ENCODE measurements around the gene ZNF223. TPM values are rescaled to one million over a fixed set of nuclear protein-coding genes. Genes with fewer than 3 reads are reported as not detected.
A peak's percentile ranks its signal among the peaks of the same experiment; 100 is the strongest.

ZNF223 gene
- 1.4 TPM for total RNA-seq
- polyA plus RNA-seq = 1 to 10 TPM in 2 of 4 donors, under 1 TPM in 2; 0.68 to 3.1 (median 1.8) TPM

DNA sequence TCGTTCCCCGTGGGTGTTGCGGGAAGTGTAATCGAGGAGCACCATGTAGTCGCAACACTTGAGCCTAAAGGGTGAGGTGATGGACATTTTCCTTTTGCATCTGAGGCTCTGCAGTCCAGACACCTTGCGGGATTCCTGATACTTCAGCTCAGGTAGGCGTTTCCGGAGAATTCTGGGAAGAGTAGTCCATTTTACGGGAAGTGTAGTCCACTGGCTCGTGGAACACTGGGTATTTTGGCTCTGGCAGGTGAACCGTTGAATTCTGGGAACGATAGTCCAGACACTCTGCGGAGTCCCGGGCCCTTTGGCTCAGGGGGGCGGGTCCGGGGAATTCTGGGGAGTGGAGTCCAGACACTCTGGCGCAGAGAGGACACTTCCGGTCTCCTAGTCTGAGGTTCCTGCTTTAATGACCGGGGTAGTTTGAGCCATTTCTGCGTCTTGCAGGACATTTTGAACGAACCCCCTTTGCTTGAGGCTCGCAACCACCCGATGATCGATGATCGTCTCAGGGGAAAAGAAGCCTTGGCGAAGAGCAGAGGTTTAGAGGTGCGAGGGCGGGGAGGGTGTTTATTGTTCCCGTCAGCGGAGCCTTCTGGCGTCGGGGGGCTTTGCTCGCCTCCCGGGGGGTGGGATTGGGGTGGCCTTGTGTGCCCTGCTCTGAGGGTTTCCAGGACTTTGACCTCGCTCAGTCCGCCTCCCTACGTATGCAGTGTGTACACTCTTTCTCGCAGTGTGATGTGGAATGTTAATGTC, at the start of gene ZNF223:
TSS of gene ZNF223 (plus strand) at position 387 of the 753 bp plus-strand sequence. CDS start 3,141 bp downstream, outside the sequence.
- Mint-ChIP-seq H3K27me3 (peaks cover 14% of the 10 kb centered on the region), H3K9me3 (peaks cover 0 to 24% (median 11%) of the 10 kb centered on the region in 7 donors), H3K4me3 (peak within 1 kb of the TSS; percentile 75 to 96 (median 95)), H3K4me1 (peaks cover 4 to 37% (median 13%) of the 10 kb centered on the region in 4 donors), H3K27ac (peak within 1 kb of the TSS; percentile 74 to 91 (median 85)), H3K36me3 (peaks cover 29% of the 10 kb centered on the region)
- Histone ChIP-seq H3K9me3 (ENCODE audit: control insufficient read depth in 2 of 2, low read length in 2 of 2) (peaks cover 13 to 14% of the 10 kb centered on the region in 2 experiments), H3K4me3 (ENCODE audit: low read depth, low read length) (peak within 1 kb of the TSS; percentile 90), H3K27ac (ENCODE audit: insufficient read depth, low read length, poor library complexity, severe bottlenecking) (no peak within 1 kb of the TSS), H3K4me1 (ENCODE audit: control insufficient read depth, insufficient read depth, low read length, poor library complexity, severe bottlenecking) (peaks cover 15% of the 10 kb centered on the region), H3K36me3 (ENCODE audit: control insufficient read depth, insufficient read depth, low read length) (peaks cover 9% of the 10 kb centered on the region), H3K27me3 (ENCODE audit: control insufficient read depth, insufficient read depth, low read length) (no peaks in the 10 kb centered on the region)
- ATAC-seq (ENCODE audit: low read depth in 2 of 2) (peak; percentile 84 to 85), DNase-seq (peak; percentile 25 to 66 (median 34))

DNA sequence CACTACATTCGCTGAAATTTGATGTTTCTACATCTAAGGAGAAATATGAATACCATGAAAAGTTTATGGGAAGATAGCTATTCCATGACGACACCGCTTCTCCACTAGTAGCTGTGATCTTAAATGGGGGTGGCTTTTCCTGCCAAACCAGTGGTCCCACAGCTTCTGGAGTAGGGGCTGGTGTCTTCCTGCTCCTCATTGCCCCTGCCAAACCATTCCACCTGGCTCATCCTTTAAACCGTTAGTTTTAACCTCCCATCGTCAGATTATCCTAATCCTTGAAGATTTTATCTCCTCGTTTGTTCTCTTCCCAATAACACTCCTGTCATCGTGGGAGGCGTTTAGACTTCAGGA, 49.6 kb upstream of the ZNF223 start:
- Histone ChIP-seq H3K27ac (ENCODE audit: insufficient read depth, low read length, poor library complexity, severe bottlenecking) (peak overlapping the region; percentile 56), H3K27me3 (ENCODE audit: control insufficient read depth, insufficient read depth, low read length) (no peaks in the 10 kb centered on the region), H3K9me3 (ENCODE audit: control insufficient read depth in 2 of 2, low read length in 2 of 2) (peaks cover 36 to 37% of the 10 kb centered on the region in 2 experiments), H3K36me3 (ENCODE audit: control insufficient read depth, insufficient read depth, low read length) (peaks cover 18% of the 10 kb centered on the region), H3K4me3 (ENCODE audit: low read depth, low read length) (peak overlapping the region; percentile 93), H3K4me1 (ENCODE audit: control insufficient read depth, insufficient read depth, low read length, poor library complexity, severe bottlenecking) (peaks cover 18% of the 10 kb centered on the region)
- DNase-seq = no peak
- ATAC-seq (ENCODE audit: low read depth in 2 of 2) = no peak
- peaks cover under 1 to 37% (median 21%) of the 10 kb centered on the region in 7 donors for H3K9me3 Mint-ChIP-seq
- H3K27me3 Mint-ChIP-seq = no peaks in the 10 kb centered on the region
- H3K4me1 Mint-ChIP-seq = peaks cover 12 to 28% (median 22%) of the 10 kb centered on the region in 4 donors
- H3K4me3 Mint-ChIP-seq = peak overlapping the region; percentile 95 to 100 (median 99)
- H3K27ac Mint-ChIP-seq = peak overlapping the region in 2 of 3 donors; percentile 95 to 97
- peaks cover 29% of the 10 kb centered on the region for H3K36me3 Mint-ChIP-seq

DNA sequence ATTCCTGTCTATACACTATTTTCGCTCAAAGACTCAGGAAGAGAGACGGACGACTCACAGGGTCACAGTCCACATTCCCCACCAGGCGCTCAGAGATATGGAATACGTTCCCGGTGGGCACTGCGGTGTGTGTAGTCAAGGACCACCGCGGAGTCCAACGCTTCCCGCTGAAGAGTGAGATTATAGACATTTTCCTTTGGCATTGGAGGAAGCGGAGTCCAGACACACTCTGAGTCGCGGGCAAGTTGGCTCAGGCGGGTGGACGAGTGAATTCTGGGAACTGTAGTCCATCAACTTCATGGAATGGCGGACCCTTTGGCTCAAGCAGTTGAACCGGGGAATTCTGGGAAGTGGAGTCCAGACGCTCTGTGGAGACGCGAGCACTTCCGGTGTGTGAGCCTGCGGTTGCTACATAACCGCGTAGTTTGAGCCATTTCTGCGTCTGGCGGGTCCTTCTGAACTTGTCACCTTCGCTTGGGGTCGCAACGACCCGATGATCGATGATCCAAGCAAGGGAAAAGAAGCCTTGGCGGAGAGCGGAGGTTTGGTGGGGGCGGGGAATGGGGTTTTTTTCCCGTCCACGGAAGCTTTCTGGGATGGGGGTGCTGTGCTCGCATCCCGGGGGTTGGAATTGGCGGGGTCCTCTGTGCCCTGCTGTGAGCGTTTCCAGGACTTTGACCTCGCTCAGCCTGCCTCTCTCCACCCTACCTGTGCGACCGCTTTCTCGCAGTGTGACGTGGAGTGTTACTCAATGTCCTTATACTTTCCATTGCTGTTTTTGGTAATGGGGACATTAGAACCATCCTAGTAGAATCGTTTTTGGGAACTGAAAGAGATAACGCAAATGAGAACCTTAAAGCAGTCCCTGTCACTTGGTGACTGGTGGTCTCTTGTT, 49.0 kb upstream of the ZNF223 start, which contains the start of gene ZNF230:
TSS of gene ZNF230 (plus strand) at position 392 of the 895 bp plus-strand sequence. CDS start 4,122 bp downstream, outside the sequence.
- DNase-seq = peak; percentile 76 to 96 (median 81)
- Histone ChIP-seq H3K4me3 (ENCODE audit: low read depth, low read length) (peak within 1 kb of the TSS; percentile 93), H3K4me1 (ENCODE audit: control insufficient read depth, insufficient read depth, low read length, poor library complexity, severe bottlenecking) (peaks cover 18% of the 10 kb centered on the region), H3K27ac (ENCODE audit: insufficient read depth, low read length, poor library complexity, severe bottlenecking) (peak within 1 kb of the TSS; percentile 56), H3K9me3 (ENCODE audit: control insufficient read depth in 2 of 2, low read length in 2 of 2) (peaks cover 36 to 38% of the 10 kb centered on the region in 2 experiments), H3K27me3 (ENCODE audit: control insufficient read depth, insufficient read depth, low read length) (no peaks in the 10 kb centered on the region), H3K36me3 (ENCODE audit: control insufficient read depth, insufficient read depth, low read length) (peaks cover 19% of the 10 kb centered on the region)
- Mint-ChIP-seq H3K4me1 (peaks cover 12 to 28% (median 24%) of the 10 kb centered on the region in 4 donors), H3K4me3 (peak within 1 kb of the TSS; percentile 95 to 100 (median 99)), H3K27me3 (no peaks in the 10 kb centered on the region), H3K36me3 (peaks cover 31% of the 10 kb centered on the region), H3K27ac (peak within 1 kb of the TSS; percentile 95 to 99 (median 97)), H3K9me3 (peaks cover 2 to 38% (median 23%) of the 10 kb centered on the region in 7 donors)
- peak; percentile 98 to 99 for ATAC-seq (ENCODE audit: low read depth in 2 of 2)

DNA sequence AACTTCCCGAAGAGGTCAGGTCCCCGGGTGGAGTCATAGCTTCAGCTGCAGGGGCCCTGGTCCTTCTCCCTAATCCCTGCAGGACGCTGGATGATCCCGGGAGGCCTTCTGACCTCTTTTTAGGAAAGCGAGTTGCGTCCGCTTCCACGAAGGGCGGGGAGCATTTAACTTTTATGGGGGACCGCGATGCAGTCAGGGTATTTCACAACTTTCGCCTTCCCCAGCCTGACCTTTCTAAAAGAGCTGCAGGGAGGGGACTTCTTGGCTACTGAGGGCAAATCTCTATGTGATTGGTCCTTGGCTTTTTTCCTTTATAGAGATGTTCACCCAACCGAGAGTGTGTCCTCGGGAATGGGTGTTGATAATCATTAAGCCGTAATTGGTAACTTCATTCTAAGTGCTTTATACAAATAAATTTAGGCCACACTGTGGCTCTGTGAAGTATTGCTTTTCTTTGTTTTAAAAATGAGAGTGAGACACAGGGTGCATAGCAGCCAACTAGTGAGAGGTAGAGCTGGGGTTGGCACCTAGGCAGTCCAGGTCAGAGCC, 48.3 kb upstream of the ZNF223 start:
- H3K27ac ChIP-seq (ENCODE audit: insufficient read depth, low read length, poor library complexity, severe bottlenecking) = peak overlapping the region; percentile 7
- DNase-seq = peak in 1 of 3 donors; percentile 47
- Mint-ChIP-seq H3K4me3 (peak overlapping the region; percentile 95 to 100 (median 99)), H3K4me1 (peaks cover 12 to 28% (median 24%) of the 10 kb centered on the region in 4 donors), H3K9me3 (peaks cover 2 to 38% (median 27%) of the 10 kb centered on the region in 7 donors), H3K27me3 (no peaks in the 10 kb centered on the region), H3K27ac (peak overlapping the region in 2 of 3 donors; percentile 95 to 97), H3K36me3 (peaks cover 33% of the 10 kb centered on the region)
- H3K4me1 ChIP-seq (ENCODE audit: control insufficient read depth, insufficient read depth, low read length, poor library complexity, severe bottlenecking) = peaks cover 18% of the 10 kb centered on the region
- H3K27me3 ChIP-seq (ENCODE audit: control insufficient read depth, insufficient read depth, low read length) = no peaks in the 10 kb centered on the region
- H3K4me3 ChIP-seq (ENCODE audit: low read depth, low read length) = peak overlapping the region; percentile 93
- H3K36me3 ChIP-seq (ENCODE audit: control insufficient read depth, insufficient read depth, low read length) = peaks cover 27% of the 10 kb centered on the region
- peaks cover 37 to 40% of the 10 kb centered on the region in 2 experiments for H3K9me3 ChIP-seq (ENCODE audit: control insufficient read depth in 2 of 2, low read length in 2 of 2)
- ATAC-seq (ENCODE audit: low read depth in 2 of 2) = no peak

DNA sequence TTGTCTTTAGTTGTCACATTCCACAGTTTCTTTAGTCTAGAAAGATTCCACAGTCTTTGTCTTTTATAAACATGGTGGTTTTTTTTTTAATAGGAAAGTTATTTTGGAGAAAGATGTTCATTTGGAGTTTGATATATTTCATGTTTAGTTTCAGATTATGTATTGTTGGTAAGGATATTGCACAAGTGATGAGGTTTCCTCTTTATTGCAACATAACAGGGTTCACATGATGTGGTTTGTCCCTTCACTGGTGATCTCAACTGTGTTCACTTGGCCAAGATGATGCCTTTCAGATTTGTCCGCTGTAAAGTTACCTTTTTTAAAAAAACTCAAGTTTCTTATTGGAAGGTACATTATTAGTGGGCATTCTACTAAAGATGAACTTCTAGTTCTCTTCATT, 45.9 kb upstream of the ZNF223 start:
- no peak overlapping the region for H3K4me3 ChIP-seq (ENCODE audit: low read depth, low read length)
- DNase-seq (no peak), ATAC-seq (ENCODE audit: low read depth in 2 of 2) (no peak)
- Mint-ChIP-seq H3K27me3 (no peaks in the 10 kb centered on the region), H3K4me1 (peaks cover 12 to 28% (median 24%) of the 10 kb centered on the region in 4 donors), H3K9me3 (peaks cover 4 to 52% (median 34%) of the 10 kb centered on the region in 7 donors), H3K36me3 (peaks cover 53% of the 10 kb centered on the region), H3K27ac (no peak overlapping the region), H3K4me3 (peak overlapping the region in 1 of 4 donors; percentile 52)
- peaks cover 18% of the 10 kb centered on the region for H3K4me1 ChIP-seq (ENCODE audit: control insufficient read depth, insufficient read depth, low read length, poor library complexity, severe bottlenecking)
- H3K36me3 ChIP-seq (ENCODE audit: control insufficient read depth, insufficient read depth, low read length) = peaks cover 51% of the 10 kb centered on the region
- H3K9me3 ChIP-seq (ENCODE audit: control insufficient read depth in 2 of 2, low read length in 2 of 2) = peaks cover 53 to 56% of the 10 kb centered on the region in 2 experiments
- H3K27ac ChIP-seq (ENCODE audit: insufficient read depth, low read length, poor library complexity, severe bottlenecking) = no peak overlapping the region
- no peaks in the 10 kb centered on the region for H3K27me3 ChIP-seq (ENCODE audit: control insufficient read depth, insufficient read depth, low read length)

DNA sequence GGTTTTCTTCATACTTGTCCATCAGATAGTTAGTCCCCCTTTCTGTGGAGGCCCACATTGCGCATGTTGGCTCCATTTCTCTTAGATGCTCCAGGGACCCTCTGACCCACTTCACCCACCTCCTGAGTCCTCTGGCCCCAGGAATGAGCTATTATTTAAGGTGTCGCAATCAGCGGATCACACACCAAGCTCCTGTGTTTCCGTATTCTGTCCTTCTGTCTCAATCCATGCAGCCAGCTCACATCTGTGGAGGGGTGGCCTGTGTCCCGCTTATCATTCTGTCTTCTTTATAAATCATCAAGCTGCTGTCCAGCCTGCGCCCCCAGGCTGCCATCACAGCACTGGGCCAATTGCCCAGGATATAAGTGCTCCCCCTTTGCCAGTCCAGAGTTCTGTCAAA, 44.4 kb upstream of the ZNF223 start:
- DNase-seq = no peak
- no peak overlapping the region for H3K4me3 ChIP-seq (ENCODE audit: low read depth, low read length)
- peaks cover 68 to 71% of the 10 kb centered on the region in 2 experiments for H3K9me3 ChIP-seq (ENCODE audit: control insufficient read depth in 2 of 2, low read length in 2 of 2)
- Mint-ChIP-seq H3K4me1 (peaks cover 5 to 21% (median 18%) of the 10 kb centered on the region in 4 donors), H3K27me3 (no peaks in the 10 kb centered on the region), H3K9me3 (peaks cover 4 to 65% (median 43%) of the 10 kb centered on the region in 7 donors), H3K36me3 (peaks cover 64% of the 10 kb centered on the region), H3K27ac (no peak overlapping the region), H3K4me3 (peak overlapping the region in 1 of 4 donors; percentile 33)
- peaks cover 57% of the 10 kb centered on the region for H3K36me3 ChIP-seq (ENCODE audit: control insufficient read depth, insufficient read depth, low read length)
- peaks cover 13% of the 10 kb centered on the region for H3K4me1 ChIP-seq (ENCODE audit: control insufficient read depth, insufficient read depth, low read length, poor library complexity, severe bottlenecking)
- H3K27ac ChIP-seq (ENCODE audit: insufficient read depth, low read length, poor library complexity, severe bottlenecking) = no peak overlapping the region
- no peaks in the 10 kb centered on the region for H3K27me3 ChIP-seq (ENCODE audit: control insufficient read depth, insufficient read depth, low read length)
- no peak for ATAC-seq (ENCODE audit: low read depth in 2 of 2)

DNA sequence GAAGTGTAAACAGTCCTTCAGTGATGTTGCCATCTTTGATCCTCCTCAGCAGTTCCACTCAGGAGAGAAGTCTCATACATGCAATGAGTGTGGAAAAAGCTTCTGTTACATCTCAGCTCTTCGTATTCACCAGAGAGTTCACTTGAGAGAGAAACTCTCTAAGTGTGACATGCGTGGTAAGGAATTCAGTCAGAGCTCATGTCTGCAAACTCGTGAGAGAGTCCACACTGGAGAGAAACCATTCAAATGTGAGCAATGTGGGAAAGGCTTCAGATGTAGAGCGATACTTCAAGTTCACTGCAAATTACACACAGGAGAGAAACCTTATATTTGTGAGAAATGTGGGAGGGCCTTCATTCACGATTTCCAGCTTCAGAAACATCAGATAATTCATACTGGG, 41.4 kb upstream of the ZNF223 start:
- peaks cover 55% of the 10 kb centered on the region for H3K36me3 ChIP-seq (ENCODE audit: control insufficient read depth, insufficient read depth, low read length)
- no peak overlapping the region for H3K27ac Mint-ChIP-seq
- no peak overlapping the region for H3K27ac ChIP-seq (ENCODE audit: insufficient read depth, low read length, poor library complexity, severe bottlenecking)
- peak overlapping the region; percentile 2 for H3K4me3 ChIP-seq (ENCODE audit: low read depth, low read length)
- DNase-seq (no peak), ATAC-seq (ENCODE audit: low read depth in 2 of 2) (no peak)
- H3K4me3 Mint-ChIP-seq = no peak overlapping the region
- no peaks in the 10 kb centered on the region for H3K27me3 ChIP-seq (ENCODE audit: control insufficient read depth, insufficient read depth, low read length)
- H3K36me3 Mint-ChIP-seq = peaks cover 64% of the 10 kb centered on the region
- peaks cover 83 to 95% of the 10 kb centered on the region in 2 experiments for H3K9me3 ChIP-seq (ENCODE audit: control insufficient read depth in 2 of 2, low read length in 2 of 2)
- peaks cover 0 to 10% (median 6%) of the 10 kb centered on the region in 4 donors for H3K4me1 Mint-ChIP-seq
- peaks cover 4 to 90% (median 55%) of the 10 kb centered on the region in 7 donors for H3K9me3 Mint-ChIP-seq
- H3K4me1 ChIP-seq (ENCODE audit: control insufficient read depth, insufficient read depth, low read length, poor library complexity, severe bottlenecking) = no peaks in the 10 kb centered on the region
- peaks cover under 1% of the 10 kb centered on the region for H3K27me3 Mint-ChIP-seq

All from CD4-positive, CD25-positive, alpha-beta regulatory T cell (primary cell).